GM19099 (cell line): ENCODE measurements around the gene CDK5RAP2.
A peak's percentile ranks its signal among the peaks of the same experiment; 100 is the strongest.

Source experiments
- POLR2A ChIP-seq: IDR thresholded peaks from 3 replicates; pipeline ENCODE4 v1.6.1; 2011; ENCODE audit warnings: low read depth; ENCODE audit not compliant: insufficient read length; ENCODE audit errors: extremely low read depth

Gene CDK5RAP2

GRCh38 chr9:120580051-120580896 lies at the start of gene CDK5RAP2:
Gene CDK5RAP2 (minus strand): TSS chr9:120580167. CDS start chr9:120579978, 189 bp downstream.
- peak; percentile 67 for TF ChIP-seq POLR2A

- TF ChIP-seq POLR2A = no peak
These were observed 48.4 kb upstream of the CDK5RAP2 start for GRCh38 chr9:120628207-120628924.

- TF ChIP-seq POLR2A = no peak
These were observed 47.1 kb upstream of the CDK5RAP2 start for GRCh38 chr9:120627073-120627472.

GRCh38 chr9:120626512-120626911 lies 46.5 kb upstream of the CDK5RAP2 start:
- no peak for TF ChIP-seq POLR2A

- TF ChIP-seq POLR2A = no peak
These were observed 45.3 kb upstream of the CDK5RAP2 start for GRCh38 chr9:120625222-120625621.

- TF ChIP-seq POLR2A = no peak
These were observed 42.8 kb upstream of the CDK5RAP2 start for GRCh38 chr9:120622790-120623189.

- TF ChIP-seq POLR2A = no peak
These were observed 42.0 kb upstream of the CDK5RAP2 start for GRCh38 chr9:120621941-120622340.

- no peak for TF ChIP-seq POLR2A
These were observed 40.0 kb upstream of the CDK5RAP2 start for GRCh38 chr9:120619751-120620655.

GRCh38 chr9:120616966-120617935 lies 37.3 kb upstream of the CDK5RAP2 start:
- TF ChIP-seq POLR2A = no peak

- TF ChIP-seq POLR2A = no peak
These were observed 32.3 kb upstream of the CDK5RAP2 start for GRCh38 chr9:120612218-120612617.

- no peak for TF ChIP-seq POLR2A
These were observed 31.7 kb upstream of the CDK5RAP2 start for GRCh38 chr9:120611690-120612068.

- TF ChIP-seq POLR2A = no peak
These were observed 31.2 kb upstream of the CDK5RAP2 start for GRCh38 chr9:120610975-120611689.

GRCh38 chr9:120609636-120610035 lies 29.7 kb upstream of the CDK5RAP2 start:
- TF ChIP-seq POLR2A = no peak
